DMS 273 treated with DMSO at 0.1 percent for 48 hours (cell line): ENCODE data around the gene LEKR1.
"Not testable (repeated sequence)": the region's sequence is repeated elsewhere in the genome, so short reads cannot be mapped to it uniquely, and the experiment has no call there.

Source experiments
- DNase-seq: peaks from one replicate; lab custom pipeline; 2025; lab: John Stamatoyannopoulos, UW

The LEKR1 gene

GRCh38 chr3:156837115-156837514 lies 11.0 kb downstream of the LEKR1 start:
- no peak for DNase-seq

- DNase-seq = no peak
Measured at GRCh38 chr3:156838035-156838434, 11.9 kb downstream of the LEKR1 start.

- DNase-seq = no peak
Measured at GRCh38 chr3:156840826-156841689, 14.9 kb downstream of the LEKR1 start.

- no peak for DNase-seq
Measured at GRCh38 chr3:156843071-156843808, 17.1 kb downstream of the LEKR1 start.

GRCh38 chr3:156847752-156848448 lies 21.7 kb downstream of the LEKR1 start:
- no peak for DNase-seq

GRCh38 chr3:156859578-156859977 lies 33.4 kb downstream of the LEKR1 start:
- no peak for DNase-seq

- no peak for DNase-seq
Measured at GRCh38 chr3:156860873-156861272, 34.7 kb downstream of the LEKR1 start.

- DNase-seq = no peak
Measured at GRCh38 chr3:156862338-156862737, 36.2 kb downstream of the LEKR1 start.

- no peak for DNase-seq
Measured at GRCh38 chr3:156865732-156866131, 39.6 kb downstream of the LEKR1 start.

GRCh38 chr3:156867174-156867573 lies 41.0 kb downstream of the LEKR1 start:
- DNase-seq = no peak

- DNase-seq = no peak
Measured at GRCh38 chr3:156867920-156868319, 41.8 kb downstream of the LEKR1 start.

- DNase-seq = no peak
Measured at GRCh38 chr3:156873906-156874305, 47.8 kb downstream of the LEKR1 start.

- DNase-seq = not testable (repeated sequence)
Measured at GRCh38 chr3:156879491-156879890, 53.3 kb downstream of the LEKR1 start.

- DNase-seq = no peak
Measured at GRCh38 chr3:156885761-156886160, 59.6 kb downstream of the LEKR1 start.

GRCh38 chr3:156888176-156888575 lies 62.0 kb downstream of the LEKR1 start:
- no peak for DNase-seq

GRCh38 chr3:156888576-156888975 lies 62.4 kb downstream of the LEKR1 start:
- DNase-seq = no peak

GRCh38 chr3:156892701-156893100 lies 66.5 kb downstream of the LEKR1 start:
- no peak for DNase-seq

GRCh38 chr3:156895374-156895773 lies 69.2 kb downstream of the LEKR1 start:
- not testable (repeated sequence) for DNase-seq

GRCh38 chr3:156897851-156898250 lies 71.7 kb downstream of the LEKR1 start:
- not testable (repeated sequence) for DNase-seq

- no peak for DNase-seq
Measured at GRCh38 chr3:156898296-156898880, 72.2 kb downstream of the LEKR1 start.

GRCh38 chr3:156899951-156900350 lies 73.8 kb downstream of the LEKR1 start:
- DNase-seq = no peak

GRCh38 chr3:156902916-156903315 lies 76.8 kb downstream of the LEKR1 start:
- no peak for DNase-seq
